B cell (primary cell): ENCODE results near the gene DLG2.

Experiments used
- EZH2 ChIP-seq: IDR thresholded peaks from 2 replicates; pipeline ENCODE4 v1.6.1; 2012; ENCODE audit warnings: borderline replicate concordance, low read depth, mild to moderate bottlenecking, moderate library complexity, low read length; ENCODE audit not compliant: insufficient read depth, poor library complexity, severe bottlenecking
- TF ChIP-seq, protein P1 (sequence below): fragments of 200-600 bp; IDR thresholded peaks from one replicate; pipeline ENCODE4 v1.8.0; 2022; ENCODE audit warnings: antibody characterized with exemption, mild to moderate bottlenecking

DNA sequence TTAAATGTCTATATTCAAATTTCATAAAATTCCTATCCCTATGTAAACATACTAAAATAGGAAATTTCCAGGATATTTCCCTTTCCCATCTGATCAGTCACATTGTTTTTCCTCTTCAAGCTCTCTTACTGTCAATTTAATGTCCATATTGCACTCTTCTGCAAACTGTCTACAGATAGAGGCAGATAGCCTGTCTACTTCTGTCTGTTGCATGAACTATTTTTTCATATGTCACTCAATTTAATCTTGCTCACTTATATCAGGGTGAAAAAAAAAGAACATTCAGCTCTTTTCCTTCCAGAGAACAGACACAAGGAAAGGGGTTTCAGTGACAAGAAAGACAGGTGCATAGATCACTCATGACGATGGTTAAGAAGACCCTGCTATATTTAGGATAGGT lies 1327.1 kb downstream of the DLG2 start:
- TF ChIP-seq, protein P1, sequence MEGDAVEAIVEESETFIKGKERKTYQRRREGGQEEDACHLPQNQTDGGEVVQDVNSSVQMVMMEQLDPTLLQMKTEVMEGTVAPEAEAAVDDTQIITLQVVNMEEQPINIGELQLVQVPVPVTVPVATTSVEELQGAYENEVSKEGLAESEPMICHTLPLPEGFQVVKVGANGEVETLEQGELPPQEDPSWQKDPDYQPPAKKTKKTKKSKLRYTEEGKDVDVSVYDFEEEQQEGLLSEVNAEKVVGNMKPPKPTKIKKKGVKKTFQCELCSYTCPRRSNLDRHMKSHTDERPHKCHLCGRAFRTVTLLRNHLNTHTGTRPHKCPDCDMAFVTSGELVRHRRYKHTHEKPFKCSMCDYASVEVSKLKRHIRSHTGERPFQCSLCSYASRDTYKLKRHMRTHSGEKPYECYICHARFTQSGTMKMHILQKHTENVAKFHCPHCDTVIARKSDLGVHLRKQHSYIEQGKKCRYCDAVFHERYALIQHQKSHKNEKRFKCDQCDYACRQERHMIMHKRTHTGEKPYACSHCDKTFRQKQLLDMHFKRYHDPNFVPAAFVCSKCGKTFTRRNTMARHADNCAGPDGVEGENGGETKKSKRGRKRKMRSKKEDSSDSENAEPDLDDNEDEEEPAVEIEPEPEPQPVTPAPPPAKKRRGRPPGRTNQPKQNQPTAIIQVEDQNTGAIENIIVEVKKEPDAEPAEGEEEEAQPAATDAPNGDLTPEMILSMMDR = no peak
- no peak for TF ChIP-seq EZH2
